WTC11 (cell line): Measurements from ENCODE around the gene AMPD1.

Source experiments
- CTCF ChIP-seq: fragments of 200-600 bp; IDR thresholded peaks from 2 replicates; pipeline ENCODE4 v1.8.0; 2022; ENCODE audit warnings: antibody characterized with exemption
- PRDM15 ChIP-seq: sonication (generic); formaldehyde crosslinking; IDR thresholded peaks from 2 replicates; pipeline ENCODE4 v1.8.0; 2022; ENCODE audit warnings: missing genetic modification reagents
- SOX15 ChIP-seq: fragments of 250-450 bp; sonication (Bioruptor Pico); IDR thresholded peaks from 2 replicates; pipeline ENCODE4 v1.9.0; 2021; ENCODE audit warnings: mild to moderate bottlenecking

GRCh38 chr1:114651893-114652292 lies 43.5 kb downstream of the AMPD1 start:
- TF ChIP-seq SOX15 (no peak), PRDM15 (CRISPR knock-in tag) (no peak), CTCF (no peak)
